Raji (cell line): ENCODE data around the gene MARCHF5.

Experiments
- POLR2A ChIP-seq: IDR thresholded peaks from 2 replicates; pipeline ENCODE4 v1.6.1; 2011; ENCODE audit warnings: low read depth, low read length, control low read depth; ENCODE audit not compliant: insufficient read depth

The MARCHF5 gene

GRCh38 chr10:92291921-92292845 lies 1.2 kb downstream of the MARCHF5 start:
- TF ChIP-seq POLR2A = no peak

- no peak for TF ChIP-seq POLR2A
These were observed 7.5 kb downstream of the MARCHF5 start for GRCh38 chr10:92298487-92298886.

- no peak for TF ChIP-seq POLR2A
These were observed 12.1 kb downstream of the MARCHF5 start for GRCh38 chr10:92303096-92303495.

- TF ChIP-seq POLR2A = no peak
These were observed 13.1 kb downstream of the MARCHF5 start for GRCh38 chr10:92304061-92304460.

- no peak for TF ChIP-seq POLR2A
These were observed 14.4 kb downstream of the MARCHF5 start for GRCh38 chr10:92305133-92306072.

GRCh38 chr10:92309272-92309671 lies 18.3 kb downstream of the MARCHF5 start:
- TF ChIP-seq POLR2A = no peak

- TF ChIP-seq POLR2A = no peak
These were observed 22.8 kb downstream of the MARCHF5 start for GRCh38 chr10:92313750-92314149.

GRCh38 chr10:92316610-92317009 lies 25.6 kb downstream of the MARCHF5 start:
- TF ChIP-seq POLR2A = no peak

GRCh38 chr10:92323079-92323478 lies 32.1 kb downstream of the MARCHF5 start:
- no peak for TF ChIP-seq POLR2A

- no peak for TF ChIP-seq POLR2A
These were observed 36.8 kb downstream of the MARCHF5 start for GRCh38 chr10:92327445-92328433.

GRCh38 chr10:92328993-92329392 lies 38.0 kb downstream of the MARCHF5 start:
- no peak for TF ChIP-seq POLR2A

GRCh38 chr10:92342796-92343195 lies 51.8 kb downstream of the MARCHF5 start:
- no peak for TF ChIP-seq POLR2A

- no peak for TF ChIP-seq POLR2A
These were observed 59.4 kb downstream of the MARCHF5 start for GRCh38 chr10:92350411-92350810.

- TF ChIP-seq POLR2A = no peak
These were observed 63.6 kb downstream of the MARCHF5 start for GRCh38 chr10:92354587-92354986.
